ENCODE measurements around the gene CCNB3. TPM values are rescaled to one million over a fixed set of nuclear protein-coding genes. Genes with fewer than 3 reads are reported as not detected.

CCNB3 gene
- total RNA-seq, 1 experiment from 2014 or later = 0.24 TPM

- H3K36me3 ChIP-seq (ENCODE audit: low read depth) = no peaks in the 10 kb centered on the region
- no peaks in the 10 kb centered on the region for H3K9me3 ChIP-seq (ENCODE audit: insufficient read depth, low read depth)
- H3K4me3 ChIP-seq = no peak overlapping the region
- POLR2A ChIA-PET (ENCODE audit: unreplicated experiment) = no interaction called here
- DNase-seq = no peak
- H3K4me2 ChIP-seq = no peak overlapping the region
- no peaks in the 10 kb centered on the region for H3K9me2 ChIP-seq (ENCODE audit: insufficient read depth)
- no peaks in the 10 kb centered on the region for H3K4me1 ChIP-seq (replicated peaks; ENCODE audit: insufficient read depth)
- CTCF ChIA-PET = no interaction called here
- H3K27ac ChIP-seq = no peak overlapping the region
- intact Hi-C loops (cut with micrococcal nuclease; ENCODE audit: unreplicated experiment) = no loop called here
- H4K20me1 ChIP-seq (ENCODE audit: insufficient read depth) = no peaks in the 10 kb centered on the region
- H3K27me3 ChIP-seq (ENCODE audit: insufficient read depth, low read depth) = no peaks in the 10 kb centered on the region
- no peak overlapping the region for H2AFZ ChIP-seq
- no TSS peak for BruUV-seq (replicated peaks)
- H3F3A ChIP-seq (ENCODE audit: insufficient read depth, low read depth) = no peaks in the 10 kb centered on the region
- no peaks in the 10 kb centered on the region for H3K79me2 ChIP-seq (ENCODE audit: low read depth)
- TF ChIP-seq, protein P1, sequence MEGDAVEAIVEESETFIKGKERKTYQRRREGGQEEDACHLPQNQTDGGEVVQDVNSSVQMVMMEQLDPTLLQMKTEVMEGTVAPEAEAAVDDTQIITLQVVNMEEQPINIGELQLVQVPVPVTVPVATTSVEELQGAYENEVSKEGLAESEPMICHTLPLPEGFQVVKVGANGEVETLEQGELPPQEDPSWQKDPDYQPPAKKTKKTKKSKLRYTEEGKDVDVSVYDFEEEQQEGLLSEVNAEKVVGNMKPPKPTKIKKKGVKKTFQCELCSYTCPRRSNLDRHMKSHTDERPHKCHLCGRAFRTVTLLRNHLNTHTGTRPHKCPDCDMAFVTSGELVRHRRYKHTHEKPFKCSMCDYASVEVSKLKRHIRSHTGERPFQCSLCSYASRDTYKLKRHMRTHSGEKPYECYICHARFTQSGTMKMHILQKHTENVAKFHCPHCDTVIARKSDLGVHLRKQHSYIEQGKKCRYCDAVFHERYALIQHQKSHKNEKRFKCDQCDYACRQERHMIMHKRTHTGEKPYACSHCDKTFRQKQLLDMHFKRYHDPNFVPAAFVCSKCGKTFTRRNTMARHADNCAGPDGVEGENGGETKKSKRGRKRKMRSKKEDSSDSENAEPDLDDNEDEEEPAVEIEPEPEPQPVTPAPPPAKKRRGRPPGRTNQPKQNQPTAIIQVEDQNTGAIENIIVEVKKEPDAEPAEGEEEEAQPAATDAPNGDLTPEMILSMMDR (conservative IDR thresholded peaks at IDR 0.05) = no peak
- no peak for TF ChIP-seq EZH2 (IDR thresholded peaks at IDR 0.05; ENCODE audit: low read depth)
Observed at GRCh38 chrX:50333308-50333707, 128.7 kb downstream of the CCNB3 start.

GRCh38 chrX:50343917-50344316 is 139.4 kb downstream of the CCNB3 start:
- no peaks in the 10 kb centered on the region for H3K4me1 ChIP-seq (replicated peaks; ENCODE audit: insufficient read depth)
- no peaks in the 10 kb centered on the region for H4K20me1 ChIP-seq (ENCODE audit: insufficient read depth)
- no peak overlapping the region for H2AFZ ChIP-seq
- H3K4me3 ChIP-seq = no peak overlapping the region
- no peaks in the 10 kb centered on the region for H3F3A ChIP-seq (ENCODE audit: insufficient read depth, low read depth)
- no peak overlapping the region for H3K27ac ChIP-seq
- ChIA-PET CTCF (no interaction called here), POLR2A (ENCODE audit: unreplicated experiment) (no interaction called here)
- H3K36me3 ChIP-seq (ENCODE audit: low read depth) = no peaks in the 10 kb centered on the region
- no peaks in the 10 kb centered on the region for H3K79me2 ChIP-seq (ENCODE audit: low read depth)
- no peak overlapping the region for H3K4me2 ChIP-seq
- DNase-seq = no peak
- intact Hi-C loops (cut with micrococcal nuclease; ENCODE audit: unreplicated experiment) = no loop called here
- H3K9me3 ChIP-seq (ENCODE audit: insufficient read depth, low read depth) = no peaks in the 10 kb centered on the region
- TF ChIP-seq EZH2 (IDR thresholded peaks at IDR 0.05; ENCODE audit: low read depth) = no peak
- TF ChIP-seq, protein P1 (conservative IDR thresholded peaks at IDR 0.05) = no peak
- H3K9me2 ChIP-seq (ENCODE audit: insufficient read depth) = no peaks in the 10 kb centered on the region
- no TSS peak for BruUV-seq (replicated peaks)
- no peaks in the 10 kb centered on the region for H3K27me3 ChIP-seq (ENCODE audit: insufficient read depth, low read depth)

- H3K27ac ChIP-seq = no peak overlapping the region
- no peak overlapping the region for H3K4me3 ChIP-seq
- no peaks in the 10 kb centered on the region for H3F3A ChIP-seq (ENCODE audit: insufficient read depth, low read depth)
- ChIA-PET CTCF (no interaction called here), POLR2A (ENCODE audit: unreplicated experiment) (no interaction called here)
- no peak overlapping the region for H2AFZ ChIP-seq
- H3K4me2 ChIP-seq = no peak overlapping the region
- H3K79me2 ChIP-seq (ENCODE audit: low read depth) = no peaks in the 10 kb centered on the region
- no peaks in the 10 kb centered on the region for H3K9me2 ChIP-seq (ENCODE audit: insufficient read depth)
- H4K20me1 ChIP-seq (ENCODE audit: insufficient read depth) = no peaks in the 10 kb centered on the region
- no peak for DNase-seq
- H3K27me3 ChIP-seq (ENCODE audit: insufficient read depth, low read depth) = no peaks in the 10 kb centered on the region
- no peaks in the 10 kb centered on the region for H3K36me3 ChIP-seq (ENCODE audit: low read depth)
- TF ChIP-seq, protein P1 (conservative IDR thresholded peaks at IDR 0.05) = no peak
- H3K9me3 ChIP-seq (ENCODE audit: insufficient read depth, low read depth) = no peaks in the 10 kb centered on the region
- no TSS peak for BruUV-seq (replicated peaks)
- intact Hi-C loops (cut with micrococcal nuclease; ENCODE audit: unreplicated experiment) = no loop called here
- H3K4me1 ChIP-seq (replicated peaks; ENCODE audit: insufficient read depth) = no peaks in the 10 kb centered on the region
Observed at GRCh38 chrX:50372966-50373365, 168.4 kb downstream of the CCNB3 start.

Measured in PC-9 (cell line).